Liver (tissue), 9 donors: ENCODE data around the gene TTLL5. TPM values are rescaled to one million over a fixed set of nuclear protein-coding genes. Genes with fewer than 3 reads are reported as not detected.

ENCODE experiments used
- DNase-seq: peaks from one replicate; pipeline ENCODE4 v3.0.0-alpha.2; 2017; ENCODE audit warnings: low spot score
- H3K27ac ChIP-seq, 2 donors: one replicate each; pipeline ENCODE4 v1.7.0; 2013; ENCODE audit warnings: inconsistent platforms in 2 of 2, low read length in 2 of 2, control low read depth in 1 of 2, low read depth in 1 of 2, mild to moderate bottlenecking in 1 of 2
- H3K27me3 ChIP-seq, 4 donors: one replicate each; pipeline versions ENCODE4 v1.6.1 to v1.7.0; 2013; ENCODE audit warnings: low read length in 3 of 4, inconsistent platforms in 1 of 4, mild to moderate bottlenecking in 1 of 4, moderate library complexity in 1 of 4; ENCODE audit not compliant: control insufficient read depth in 4 of 4, insufficient read depth in 4 of 4
- H3K36me3 ChIP-seq, 4 donors: one replicate each; pipeline versions ENCODE4 v1.6.1 to v1.7.0; 2013; ENCODE audit warnings: low read length in 3 of 4, mild to moderate bottlenecking in 3 of 4, low read depth in 1 of 4, moderate library complexity in 1 of 4; ENCODE audit not compliant: control insufficient read depth in 4 of 4, insufficient read depth in 3 of 4
- H3K4me1 ChIP-seq, 4 donors: one replicate each; pipeline versions ENCODE4 v1.6.1 to v1.7.0; 2013; ENCODE audit warnings: low read length in 3 of 4, mild to moderate bottlenecking in 3 of 4, moderate library complexity in 1 of 4; ENCODE audit not compliant: control insufficient read depth in 4 of 4, insufficient read depth in 4 of 4
- H3K4me3 ChIP-seq, 3 donors: one replicate each; pipeline versions ENCODE4 v1.6.1 to v1.7.0; 2013; ENCODE audit warnings: low read length in 3 of 3, control low read depth in 1 of 3, low read depth in 1 of 3, mild to moderate bottlenecking in 1 of 3
- H3K9ac ChIP-seq, 2 donors: one replicate each; pipeline ENCODE4 v1.7.0; 2013; ENCODE audit warnings: low read length in 2 of 2, mild to moderate bottlenecking in 2 of 2, moderate library complexity in 2 of 2, control low read depth in 1 of 2, low read depth in 1 of 2
- H3K9me3 ChIP-seq, 4 donors: one replicate each; pipeline versions ENCODE4 v1.6.1 to v1.7.0; 2013; ENCODE audit warnings: low read length in 3 of 4; ENCODE audit not compliant: control insufficient read depth in 4 of 4
- ATF3 ChIP-seq: IDR thresholded peaks from 2 replicates; pipeline ENCODE4 v1.6.1; 2016; ENCODE audit warnings: antibody characterized with exemption
- EGR1 ChIP-seq, 2 donors: IDR thresholded peaks; 2 replicates each; pipeline ENCODE4 v1.6.1; 2016 to 2018; ENCODE audit warnings: antibody characterized with exemption in 2 of 2, low read depth in 2 of 2
- FOXA2 ChIP-seq: IDR thresholded peaks from 2 replicates; pipeline ENCODE4 v1.6.1; 2016; ENCODE audit warnings: antibody characterized with exemption
- GABPA ChIP-seq, 2 donors: IDR thresholded peaks in 1 of 2; conservative IDR thresholded peaks in 1 of 2; 2 replicates each; pipeline ENCODE4 v1.6.1; 2016; ENCODE audit warnings: antibody characterized with exemption in 2 of 2, mild to moderate bottlenecking in 1 of 2, moderate library complexity in 1 of 2
- HNF4A ChIP-seq, 2 donors: conservative IDR thresholded peaks; 2 replicates each; pipeline ENCODE4 v1.6.1; 2016; ENCODE audit warnings: antibody characterized with exemption in 2 of 2, mild to moderate bottlenecking in 2 of 2
- JUND ChIP-seq, 2 donors: IDR thresholded peaks; 2 replicates each; pipeline ENCODE4 v1.6.1; 2016; ENCODE audit warnings: antibody characterized with exemption in 2 of 2
- MAX ChIP-seq: IDR thresholded peaks from 2 replicates; pipeline ENCODE4 v1.6.1; 2016; ENCODE audit warnings: antibody characterized with exemption
- RAD21 ChIP-seq, 2 donors: IDR thresholded peaks; 2 replicates each; pipeline ENCODE4 v1.6.1; 2016; ENCODE audit warnings: antibody characterized with exemption in 2 of 2, mild to moderate bottlenecking in 2 of 2
- REST ChIP-seq: IDR thresholded peaks from 2 replicates; pipeline ENCODE4 v1.6.1; 2016; ENCODE audit warnings: antibody characterized with exemption, mild to moderate bottlenecking
- RXRA ChIP-seq, 2 donors: IDR thresholded peaks; 2 replicates each; pipeline ENCODE4 v1.6.1; 2017 to 2018; ENCODE audit warnings: antibody characterized with exemption in 2 of 2, mild to moderate bottlenecking in 1 of 2
- SP1 ChIP-seq: IDR thresholded peaks from 2 replicates; pipeline ENCODE4 v1.6.1; 2018; ENCODE audit warnings: antibody characterized with exemption, mild to moderate bottlenecking
- TAF1 ChIP-seq: conservative IDR thresholded peaks from 2 replicates; pipeline ENCODE4 v1.6.1; 2016; ENCODE audit warnings: antibody characterized with exemption, mild to moderate bottlenecking
- YY1 ChIP-seq: IDR thresholded peaks from 2 replicates; pipeline ENCODE4 v1.6.1; 2016; ENCODE audit warnings: antibody characterized with exemption, mild to moderate bottlenecking
- ZBTB33 ChIP-seq: IDR thresholded peaks from 2 replicates; pipeline ENCODE4 v1.6.1; 2016; ENCODE audit warnings: antibody characterized with exemption
- WGBS: extraction: QIAGEN DNeasy Blood & Tissue Kit; methylation state at CpG from one replicate; pipeline ENCODE4 v1.1.7; 2013; 5-methylcytosine and 5-hydroxymethylcytosine counted together
- polyA plus RNA-seq, 2 donors: library from polyadenylated mRNA; stranded (reverse) in 1 of 2; unstranded in 1 of 2; fragments of 200-250 nt in 1 of 2; fragments of >200 nt in 1 of 2; fragmentation: Nextera tagmentation in 1 of 2; extraction: Ambion mirVana in 1 of 2; gene quantifications; one replicate each; pipeline versions ENCODE4 v1.2.1 to v1.2.3, GENCODE V29; 2013 to 2015
- total RNA-seq, 2 donors: library from RNA; depleted of rRNA; stranded (reverse); fragments of >200 nt; gene quantifications; one replicate each; pipeline ENCODE4 v1.2.3, GENCODE V29; 2014
- donor health status: healthy.
- donor health status: healthy.
- donor health status: healthy.
- donor health status: healthy.
- donor health status: healthy.

The TTLL5 gene
- total and polyA plus RNA-seq, 4 donors = 4.3 to 14.2 (median 9.8) TPM

GRCh38 chr14:75732888-75733287 is 71.8 kb downstream of the TTLL5 start:
- no peak overlapping the region for H3K9ac ChIP-seq
- H3K27ac ChIP-seq = no peak overlapping the region
- no peaks in the 10 kb centered on the region for H3K9me3 ChIP-seq
- DNase-seq = no peak
- no peaks in the 10 kb centered on the region for H3K27me3 ChIP-seq
- H3K36me3 ChIP-seq = peaks cover 0 to 11% (median 3%) of the 10 kb centered on the region in 4 donors
- peaks cover 0 to 3% (median under 1%) of the 10 kb centered on the region in 4 donors for H3K4me1 ChIP-seq
- no peak overlapping the region for H3K4me3 ChIP-seq
- TF ChIP-seq HNF4A (conservative IDR thresholded peaks at IDR 0.05) = no peak
- no peak for TF ChIP-seq FOXA2
- TF ChIP-seq EGR1 (IDR thresholded peaks at IDR 0.05; ENCODE audit: low read depth in 2 of 2) = no peak
- WGBS = 97% methylated on average over 3 of the region's 3 CpGs

- Histone ChIP-seq H3K36me3 (peaks cover 0 to 11% (median 3%) of the 10 kb centered on the region in 4 donors), H3K9ac (no peak overlapping the region), H3K4me3 (no peak overlapping the region), H3K27me3 (no peaks in the 10 kb centered on the region), H3K9me3 (no peaks in the 10 kb centered on the region), H3K27ac (no peak overlapping the region), H3K4me1 (peaks cover 0 to 9% (median 4%) of the 10 kb centered on the region in 4 donors)
- TF ChIP-seq RXRA (IDR thresholded peaks at IDR 0.05) (no peak), FOXA2 (no peak), SP1 (no peak), HNF4A (conservative IDR thresholded peaks at IDR 0.05) (no peak), REST (no peak), MAX (no peak), TAF1 (no peak), YY1 (no peak), ATF3 (no peak), EGR1 (IDR thresholded peaks at IDR 0.05; ENCODE audit: low read depth in 2 of 2) (no peak), JUND (IDR thresholded peaks at IDR 0.05) (no peak), RAD21 (IDR thresholded peaks at IDR 0.05) (no peak), ZBTB33 (no peak), GABPA (IDR thresholded peaks at IDR 0.05 in 1 of 2, conservative IDR thresholded peaks at IDR 0.05 in 1 of 2) (no peak)
- DNase-seq = no peak
- WGBS = 75% methylated on average over 3 of the region's 3 CpGs
These were observed 73.8 kb downstream of the TTLL5 start for GRCh38 chr14:75734854-75735253.
